Measurements from ENCODE around the gene SERPINB1.

Gene SERPINB1

DNA sequence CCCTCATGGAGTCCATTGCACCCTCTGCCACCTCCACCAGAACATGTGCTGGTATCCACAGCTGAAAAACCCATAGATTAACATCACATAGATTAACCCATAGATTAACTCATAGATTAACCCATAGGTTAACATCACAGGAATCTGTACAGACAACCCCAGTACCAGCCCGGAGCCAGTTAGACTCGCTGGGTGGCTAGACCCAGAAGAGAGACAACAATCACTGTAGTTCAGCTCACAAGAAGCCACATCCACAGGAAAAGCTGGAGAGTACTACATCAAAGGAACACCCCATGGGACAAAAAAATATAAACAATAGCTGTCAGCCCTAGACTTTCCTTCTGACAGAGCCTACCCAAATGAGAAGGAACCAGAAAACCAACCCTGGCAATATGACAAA lies 36.3 kb upstream of the SERPINB1 start:
- TF ChIP-seq, protein P1, sequence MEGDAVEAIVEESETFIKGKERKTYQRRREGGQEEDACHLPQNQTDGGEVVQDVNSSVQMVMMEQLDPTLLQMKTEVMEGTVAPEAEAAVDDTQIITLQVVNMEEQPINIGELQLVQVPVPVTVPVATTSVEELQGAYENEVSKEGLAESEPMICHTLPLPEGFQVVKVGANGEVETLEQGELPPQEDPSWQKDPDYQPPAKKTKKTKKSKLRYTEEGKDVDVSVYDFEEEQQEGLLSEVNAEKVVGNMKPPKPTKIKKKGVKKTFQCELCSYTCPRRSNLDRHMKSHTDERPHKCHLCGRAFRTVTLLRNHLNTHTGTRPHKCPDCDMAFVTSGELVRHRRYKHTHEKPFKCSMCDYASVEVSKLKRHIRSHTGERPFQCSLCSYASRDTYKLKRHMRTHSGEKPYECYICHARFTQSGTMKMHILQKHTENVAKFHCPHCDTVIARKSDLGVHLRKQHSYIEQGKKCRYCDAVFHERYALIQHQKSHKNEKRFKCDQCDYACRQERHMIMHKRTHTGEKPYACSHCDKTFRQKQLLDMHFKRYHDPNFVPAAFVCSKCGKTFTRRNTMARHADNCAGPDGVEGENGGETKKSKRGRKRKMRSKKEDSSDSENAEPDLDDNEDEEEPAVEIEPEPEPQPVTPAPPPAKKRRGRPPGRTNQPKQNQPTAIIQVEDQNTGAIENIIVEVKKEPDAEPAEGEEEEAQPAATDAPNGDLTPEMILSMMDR (IDR thresholded peaks at IDR 0.05; ENCODE audit: control insufficient read depth, extremely low read depth, insufficient read depth) = no peak
- no peak overlapping the region for H3K4me3 ChIP-seq (ENCODE audit: low read depth, low read length)
- no peak for DNase-seq (ENCODE audit: low read depth)

DNA sequence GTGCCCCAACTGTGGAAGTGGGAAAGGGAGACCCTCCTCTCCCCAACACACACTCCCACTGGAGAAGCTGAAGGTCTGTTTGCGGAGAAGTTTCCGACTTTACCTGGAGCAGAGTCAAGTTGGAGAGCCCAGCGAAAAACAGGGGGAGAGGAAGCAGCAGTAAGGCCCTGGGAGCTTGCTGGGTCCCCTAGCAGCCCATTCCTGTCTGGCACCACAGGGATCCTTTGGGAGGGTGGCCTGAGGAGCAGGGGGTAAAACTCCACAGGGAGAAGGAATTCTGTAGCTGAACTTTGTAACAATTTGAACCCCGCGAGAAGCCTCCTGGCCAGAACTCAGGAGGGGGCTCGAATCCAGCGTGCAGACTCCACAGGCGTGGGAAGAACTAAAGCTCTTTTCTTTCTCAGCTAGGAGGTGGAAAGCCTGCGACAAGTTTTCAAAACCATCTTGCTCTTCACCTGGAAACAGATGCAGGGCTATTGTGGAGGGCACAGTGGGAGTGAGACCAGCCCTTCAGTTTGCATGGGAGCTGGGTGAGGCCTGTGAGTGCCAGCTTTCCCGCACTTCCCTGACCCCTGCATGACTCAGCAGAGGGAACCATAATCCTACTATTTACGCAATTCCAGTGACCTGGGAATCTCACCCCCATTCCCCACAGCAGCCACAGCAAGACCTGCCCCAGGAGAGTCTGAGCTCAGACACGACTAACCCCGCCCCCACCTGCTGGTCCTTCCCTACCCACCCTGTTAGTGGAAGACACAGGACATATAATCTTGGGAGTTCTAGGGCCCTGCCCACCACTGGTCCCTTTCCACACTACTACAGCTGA lies 35.6 kb upstream of the SERPINB1 start:
- TF ChIP-seq, protein P1 (IDR thresholded peaks at IDR 0.05; ENCODE audit: control insufficient read depth, extremely low read depth, insufficient read depth) = no peak
- DNase-seq (ENCODE audit: low read depth) = no peak
- H3K4me3 ChIP-seq (ENCODE audit: low read depth, low read length) = no peak overlapping the region

DNA sequence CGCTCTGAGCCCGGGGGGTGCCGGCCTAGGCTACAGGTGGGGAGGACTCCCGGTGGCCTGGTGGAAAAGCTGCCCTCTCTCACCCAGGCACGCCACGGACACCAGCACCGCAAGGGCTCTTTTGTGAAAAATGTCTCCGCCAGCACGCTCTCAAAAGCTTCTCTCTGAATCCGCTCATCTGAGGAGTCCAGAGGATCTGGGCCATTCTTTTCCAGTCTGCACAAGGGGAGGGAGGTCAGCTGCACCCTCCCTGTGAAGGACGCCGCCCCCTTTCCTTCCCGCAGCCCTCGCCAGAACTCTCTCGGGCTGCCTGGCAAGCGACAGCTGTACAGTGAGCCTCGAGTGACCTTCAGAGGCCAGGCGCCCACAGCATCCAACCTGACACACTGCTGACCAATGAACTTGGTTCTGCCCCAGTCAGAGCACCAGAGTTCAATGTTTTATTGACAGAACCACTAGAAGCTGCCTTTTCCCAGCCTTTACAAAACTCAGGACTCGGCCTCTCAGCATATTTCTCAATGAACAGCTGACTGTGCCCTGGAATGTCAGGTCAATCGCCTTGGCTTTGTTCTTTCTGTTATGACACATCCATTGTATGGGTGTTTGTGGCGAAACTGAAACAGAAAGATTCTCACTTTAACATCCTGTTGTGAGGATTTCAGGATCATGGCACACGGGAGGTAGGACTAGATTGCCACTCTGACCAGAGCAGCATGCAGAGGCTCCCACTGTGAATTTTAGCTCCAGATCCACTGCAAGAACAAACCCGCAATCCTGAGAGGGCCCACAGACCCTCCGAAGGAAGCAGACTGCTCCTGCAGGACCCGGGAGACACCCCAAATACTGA lies 34.8 kb upstream of the SERPINB1 start:
- TF ChIP-seq, protein P1 (IDR thresholded peaks at IDR 0.05; ENCODE audit: control insufficient read depth, extremely low read depth, insufficient read depth) = no peak
- DNase-seq (ENCODE audit: low read depth) = no peak
- no peak overlapping the region for H3K4me3 ChIP-seq (ENCODE audit: low read depth, low read length)

DNA sequence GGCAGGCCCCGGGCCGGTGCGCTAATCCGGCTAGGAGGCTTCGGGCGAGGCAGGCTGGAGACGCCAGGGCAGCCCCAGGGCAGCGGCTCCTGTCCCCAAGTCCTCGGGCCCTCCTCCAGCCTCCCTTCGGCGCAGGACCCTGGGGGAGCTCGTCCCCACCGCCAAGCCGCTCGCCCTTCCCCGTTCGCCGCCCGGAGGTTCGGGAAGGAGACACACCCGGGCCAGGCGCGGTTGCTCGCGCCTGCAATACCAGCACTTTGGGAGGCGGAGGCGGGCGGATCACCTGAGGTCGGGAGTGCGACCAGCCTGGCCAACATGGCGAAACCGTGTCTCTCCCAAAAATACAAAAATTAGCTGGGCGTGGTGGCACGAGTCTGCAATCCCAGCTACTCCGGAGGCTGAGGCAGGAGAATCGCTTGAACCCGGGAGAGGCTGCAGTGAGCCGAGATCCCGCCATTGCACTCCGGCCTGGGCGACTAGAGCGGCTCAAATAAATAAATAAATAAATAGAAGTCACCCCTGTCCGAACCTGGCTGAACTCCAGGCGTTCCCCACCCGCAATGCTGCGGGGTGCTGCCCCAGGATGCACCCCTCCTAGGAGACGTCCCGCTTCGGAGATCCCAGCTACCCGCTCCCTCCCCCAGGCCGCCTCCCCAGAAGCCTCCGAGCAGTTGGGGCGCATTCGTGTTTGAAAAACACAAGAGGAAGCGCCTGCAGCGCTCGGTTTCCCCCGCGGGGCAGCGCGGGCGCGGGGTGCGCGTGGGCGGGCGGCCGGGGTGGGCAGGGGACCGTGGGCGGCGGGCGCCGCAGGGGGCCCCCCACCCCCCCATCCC lies 33.9 kb upstream of the SERPINB1 start:
- TF ChIP-seq, protein P1 (IDR thresholded peaks at IDR 0.05; ENCODE audit: control insufficient read depth, extremely low read depth, insufficient read depth) = no peak
- H3K4me3 ChIP-seq (ENCODE audit: low read depth, low read length) = no peak overlapping the region
- DNase-seq (ENCODE audit: low read depth) = no peak

DNA sequence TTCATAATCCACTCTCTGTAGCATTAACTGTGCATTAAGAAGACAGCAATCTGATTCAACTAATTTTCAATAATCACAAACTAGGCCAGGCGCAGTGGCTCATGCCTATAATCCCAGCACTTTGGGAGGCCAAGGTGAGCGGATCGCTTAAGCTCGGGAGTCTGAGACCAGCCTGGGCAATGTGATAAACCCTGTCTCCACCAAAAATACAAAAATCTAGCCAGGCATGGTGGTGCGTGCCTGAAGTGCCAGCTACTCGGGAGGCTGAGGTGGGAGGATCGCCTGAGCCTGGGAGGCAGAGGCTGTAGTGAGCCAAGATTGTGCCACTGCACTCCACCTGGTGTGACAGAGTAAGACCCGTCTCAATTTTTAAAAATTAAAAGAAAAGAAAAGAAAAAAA lies 32.0 kb upstream of the SERPINB1 start:
- TF ChIP-seq, protein P1 (IDR thresholded peaks at IDR 0.05; ENCODE audit: control insufficient read depth, extremely low read depth, insufficient read depth) = no peak
- no peak for DNase-seq (ENCODE audit: low read depth)
- no peak overlapping the region for H3K4me3 ChIP-seq (ENCODE audit: low read depth, low read length)
